Thyroid gland (tissue), 4 donors: ENCODE data around the gene NUBPL.

Experiments
- POLR2A ChIP-seq, 2 donors: fragments of 450-650 bp; IDR thresholded peaks; one replicate each; pipeline ENCODE4 v1.6.1; 2017; ENCODE audit warnings: antibody characterized with exemption in 2 of 2, mild to moderate bottlenecking in 2 of 2, moderate library complexity in 1 of 2
- TF ChIP-seq, protein P1 (sequence below), 6 experiments: fragments of 200-600 bp in 3 of 6; fragments of 450-650 bp in 3 of 6; sonication (generic) in 3 of 6; IDR thresholded peaks; one replicate each; pipeline ENCODE4 v1.5.1; 2016 to 2019; ENCODE audit warnings: antibody characterized with exemption in 6 of 6, mild to moderate bottlenecking in 2 of 6, inconsistent platforms in 1 of 6, moderate library complexity in 1 of 6

- TF ChIP-seq, protein P1, sequence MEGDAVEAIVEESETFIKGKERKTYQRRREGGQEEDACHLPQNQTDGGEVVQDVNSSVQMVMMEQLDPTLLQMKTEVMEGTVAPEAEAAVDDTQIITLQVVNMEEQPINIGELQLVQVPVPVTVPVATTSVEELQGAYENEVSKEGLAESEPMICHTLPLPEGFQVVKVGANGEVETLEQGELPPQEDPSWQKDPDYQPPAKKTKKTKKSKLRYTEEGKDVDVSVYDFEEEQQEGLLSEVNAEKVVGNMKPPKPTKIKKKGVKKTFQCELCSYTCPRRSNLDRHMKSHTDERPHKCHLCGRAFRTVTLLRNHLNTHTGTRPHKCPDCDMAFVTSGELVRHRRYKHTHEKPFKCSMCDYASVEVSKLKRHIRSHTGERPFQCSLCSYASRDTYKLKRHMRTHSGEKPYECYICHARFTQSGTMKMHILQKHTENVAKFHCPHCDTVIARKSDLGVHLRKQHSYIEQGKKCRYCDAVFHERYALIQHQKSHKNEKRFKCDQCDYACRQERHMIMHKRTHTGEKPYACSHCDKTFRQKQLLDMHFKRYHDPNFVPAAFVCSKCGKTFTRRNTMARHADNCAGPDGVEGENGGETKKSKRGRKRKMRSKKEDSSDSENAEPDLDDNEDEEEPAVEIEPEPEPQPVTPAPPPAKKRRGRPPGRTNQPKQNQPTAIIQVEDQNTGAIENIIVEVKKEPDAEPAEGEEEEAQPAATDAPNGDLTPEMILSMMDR (IDR thresholded peaks at IDR 0.05): no peak
- TF ChIP-seq POLR2A (IDR thresholded peaks at IDR 0.05): no peak
Observed at GRCh38 chr14:31657917-31658316, 96.7 kb downstream of the NUBPL start.
